ENCODE results near the gene CTTNBP2. TPM values are rescaled to one million over a fixed set of nuclear protein-coding genes. Genes with fewer than 3 reads are reported as not detected.
A peak's percentile ranks its signal among the peaks of the same experiment; 100 is the strongest.

CTTNBP2 gene
- total and polyA plus RNA-seq, 2 donors (not counting 1 experiment from before 2014, with no cell fraction given) = 8.3 to 12.0 TPM

GRCh38 chr7:117751775-117752174, 121.5 kb downstream of the CTTNBP2 start:
- no peak overlapping the region for H2AFZ ChIP-seq (ENCODE audit: low read length)
- TF ChIP-seq CTCF (conservative IDR thresholded peaks at IDR 0.05 in 1 of 2, IDR thresholded peaks at IDR 0.05 in 1 of 2; ENCODE audit: low read depth in 1 of 2, low read length in 2 of 2) (no peak), EZH2 (IDR thresholded peaks at IDR 0.05; ENCODE audit: low read length, missing control alignments) (no peak)

DNA sequence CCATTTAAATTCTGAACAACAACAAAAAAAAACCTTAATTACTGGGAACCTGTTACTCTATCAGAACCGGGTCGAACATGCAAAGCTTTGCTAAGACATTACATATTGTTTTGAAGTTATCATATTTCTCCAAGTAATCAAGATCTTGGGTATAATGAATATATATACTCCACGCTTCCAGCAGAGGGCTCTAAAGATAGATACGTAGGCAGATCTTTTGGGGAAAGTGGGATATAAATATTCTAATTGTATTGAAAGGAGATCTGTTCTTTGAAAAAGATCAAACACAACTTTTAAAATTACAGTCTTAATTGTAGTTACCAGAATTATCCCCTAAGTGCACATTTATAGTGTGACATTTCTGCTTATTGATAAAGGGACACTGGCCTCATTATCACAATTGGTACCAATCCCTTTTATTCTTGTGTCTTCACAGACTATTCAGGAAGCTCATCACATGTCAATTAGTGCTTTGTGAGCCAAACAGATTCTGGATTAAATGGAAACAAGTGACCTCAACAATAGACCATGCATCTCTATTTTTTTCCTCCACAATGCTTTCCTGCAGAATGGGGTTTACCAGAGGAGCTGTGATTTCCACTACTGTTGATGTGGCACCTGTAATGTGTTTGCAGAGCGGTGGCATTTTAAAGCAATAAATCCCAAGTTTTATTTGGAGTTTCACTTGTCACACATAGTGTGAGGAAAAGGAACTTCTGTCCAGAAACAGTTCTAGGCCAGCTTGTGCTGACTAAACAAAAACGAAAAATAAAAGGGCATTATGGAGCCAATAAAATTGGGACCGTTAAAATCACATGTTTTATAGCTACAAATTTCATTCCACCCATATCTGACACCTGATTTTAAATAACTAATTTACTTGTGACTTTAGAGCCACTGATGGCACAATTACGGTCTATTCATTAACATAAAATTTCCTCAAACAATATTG, 122.4 kb downstream of the CTTNBP2 start:
- Histone ChIP-seq H3K27ac (ENCODE audit: insufficient read depth, low read length) (no peak overlapping the region), H3K36me3 (ENCODE audit: control insufficient read depth, insufficient read depth, low read length) (peaks cover 1% of the 10 kb centered on the region), H3K4me2 (ENCODE audit: extremely low read depth, insufficient read depth, low read length) (no peak overlapping the region), H3K4me3 (replicated peaks in 1 of 4; ENCODE audit: control extremely low read depth in 1 of 4, insufficient read depth in 1 of 4, low read depth in 3 of 4, low read length in 4 of 4) (no peak overlapping the region), H4K20me1 (ENCODE audit: control insufficient read depth, extremely low read depth, insufficient read depth, low read length) (no peaks in the 10 kb centered on the region), H3K9me3 (ENCODE audit: control insufficient read depth, insufficient read depth, low read depth, low read length) (no peaks in the 10 kb centered on the region), H3K4me1 (ENCODE audit: control insufficient read depth, extremely low read depth, insufficient read depth, low read length) (no peaks in the 10 kb centered on the region), H3K79me2 (ENCODE audit: control insufficient read depth, insufficient read depth, low read length) (no peaks in the 10 kb centered on the region), H3K27me3 (ENCODE audit: control insufficient read depth, insufficient read depth, low read length) (no peaks in the 10 kb centered on the region), H3K9ac (ENCODE audit: insufficient read depth, low read length) (no peak overlapping the region), H2AFZ (ENCODE audit: low read length) (no peak overlapping the region)
- DNase-seq (ENCODE audit: low read depth in 2 of 2) = peak; percentile 23 to 69
- TF ChIP-seq EZH2 (IDR thresholded peaks at IDR 0.05; ENCODE audit: low read length, missing control alignments) (no peak), CTCF (conservative IDR thresholded peaks at IDR 0.05 in 1 of 2, IDR thresholded peaks at IDR 0.05 in 1 of 2; ENCODE audit: low read depth in 1 of 2, low read length in 2 of 2) (peak; percentile 55 to 64)

More at GRCh38 chr7:117751775-117752174, 121.5 kb downstream of the CTTNBP2 start:
- Histone ChIP-seq H3K4me3 (replicated peaks in 1 of 4; ENCODE audit: control extremely low read depth in 1 of 4, insufficient read depth in 1 of 4, low read depth in 3 of 4, low read length in 4 of 4) (no peak overlapping the region), H3K9ac (ENCODE audit: insufficient read depth, low read length) (no peak overlapping the region), H3K36me3 (ENCODE audit: control insufficient read depth, insufficient read depth, low read length) (peaks cover 1% of the 10 kb centered on the region), H3K4me1 (ENCODE audit: control insufficient read depth, extremely low read depth, insufficient read depth, low read length) (no peaks in the 10 kb centered on the region), H3K27me3 (ENCODE audit: control insufficient read depth, insufficient read depth, low read length) (no peaks in the 10 kb centered on the region), H3K4me2 (ENCODE audit: extremely low read depth, insufficient read depth, low read length) (no peak overlapping the region), H3K79me2 (ENCODE audit: control insufficient read depth, insufficient read depth, low read length) (no peaks in the 10 kb centered on the region), H3K27ac (ENCODE audit: insufficient read depth, low read length) (no peak overlapping the region), H3K9me3 (ENCODE audit: control insufficient read depth, insufficient read depth, low read depth, low read length) (no peaks in the 10 kb centered on the region), H4K20me1 (ENCODE audit: control insufficient read depth, extremely low read depth, insufficient read depth, low read length) (no peaks in the 10 kb centered on the region)
- DNase-seq (ENCODE audit: low read depth in 2 of 2) = no peak

DNA sequence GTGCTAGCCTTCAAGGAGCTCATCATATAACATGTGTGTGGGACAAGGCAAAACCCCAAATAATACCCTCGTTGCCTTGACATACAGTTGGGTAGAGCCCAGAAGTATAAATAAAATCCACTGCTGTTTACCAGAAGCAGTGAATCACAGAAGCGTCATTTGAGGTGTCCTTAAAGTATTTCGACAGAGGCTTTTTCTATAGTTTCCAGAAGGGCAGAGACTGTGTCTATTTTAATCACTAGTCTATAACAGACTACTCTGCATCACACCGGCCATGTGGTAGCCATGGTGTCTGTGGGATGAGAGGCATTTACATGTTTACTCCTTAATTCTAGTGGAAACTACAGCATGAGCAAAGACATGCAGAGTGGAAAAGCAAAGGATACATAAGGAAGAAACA, 131.3 kb downstream of the CTTNBP2 start:
- Histone ChIP-seq H4K20me1 (ENCODE audit: control insufficient read depth, extremely low read depth, insufficient read depth, low read length) (no peaks in the 10 kb centered on the region), H3K4me1 (ENCODE audit: control insufficient read depth, extremely low read depth, insufficient read depth, low read length) (peaks cover 6% of the 10 kb centered on the region), H3K9ac (ENCODE audit: insufficient read depth, low read length) (no peak overlapping the region), H3K4me2 (ENCODE audit: extremely low read depth, insufficient read depth, low read length) (no peak overlapping the region), H3K9me3 (ENCODE audit: control insufficient read depth, insufficient read depth, low read depth, low read length) (no peaks in the 10 kb centered on the region), H3K36me3 (ENCODE audit: control insufficient read depth, insufficient read depth, low read length) (peaks cover 4% of the 10 kb centered on the region), H2AFZ (ENCODE audit: low read length) (no peak overlapping the region), H3K79me2 (ENCODE audit: control insufficient read depth, insufficient read depth, low read length) (no peaks in the 10 kb centered on the region), H3K4me3 (replicated peaks in 1 of 4; ENCODE audit: control extremely low read depth in 1 of 4, insufficient read depth in 1 of 4, low read depth in 3 of 4, low read length in 4 of 4) (no peak overlapping the region), H3K27ac (ENCODE audit: insufficient read depth, low read length) (peak overlapping the region; percentile 64), H3K27me3 (ENCODE audit: control insufficient read depth, insufficient read depth, low read length) (no peaks in the 10 kb centered on the region)
- no peak for TF ChIP-seq CTCF (conservative IDR thresholded peaks at IDR 0.05 in 1 of 2, IDR thresholded peaks at IDR 0.05 in 1 of 2; ENCODE audit: low read depth in 1 of 2, low read length in 2 of 2)
- TF ChIP-seq EZH2 (IDR thresholded peaks at IDR 0.05; ENCODE audit: low read length, missing control alignments) = no peak
- peak in 1 of 2 donors; percentile 72 for DNase-seq (ENCODE audit: low read depth in 2 of 2)

Data from fibroblast of lung (primary cell).